Activated CD8-positive, alpha-beta memory T cell treated with anti-CD3 and anti-CD28 coated beads for 36 hours (primary cell): ENCODE results near the gene GRID1. TPM values are rescaled to one million over a fixed set of nuclear protein-coding genes. Genes with fewer than 3 reads are reported as not detected.

Source experiments
- CTCF ChIA-PET: fragments of 350-600 bp; sonication (Branson Sonifier 250); formaldehyde crosslinking; loops from one replicate; lab custom pipeline; 2021; ENCODE audit warnings: antibody characterized with exemption; lab: Charles Lee
- POLR2A ChIA-PET: fragments of 350-600 bp; sonication (Branson Sonifier 250); formaldehyde crosslinking; loops from one replicate; lab custom pipeline; 2021; ENCODE audit warnings: antibody characterized with exemption; lab: Charles Lee
- total RNA-seq, 2 experiments: library from RNA; stranded (reverse); gene quantifications; one replicate each; pipeline ENCODE4 v1.2.3, GENCODE V29; 2021

GRID1 gene
- total RNA-seq, 2 experiments from 2014 or later, result not detected

DNA sequence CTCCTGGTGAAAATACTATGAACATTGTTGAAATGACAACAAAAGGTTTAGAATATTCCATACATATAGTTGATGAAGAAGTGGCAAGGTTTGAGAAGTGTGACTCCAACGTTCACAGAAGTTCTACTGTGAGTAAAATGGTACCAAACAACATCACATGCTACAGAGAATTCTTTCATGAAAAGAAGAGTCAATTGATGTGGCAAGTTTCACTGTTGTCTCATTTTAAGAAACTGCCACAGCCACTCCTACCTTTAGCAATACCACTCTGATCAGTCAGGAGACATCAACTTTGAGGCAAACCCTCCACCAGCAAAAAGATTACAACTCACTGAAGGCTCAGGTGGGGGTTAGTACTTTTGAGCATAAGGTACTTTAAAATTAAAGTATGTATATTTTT is 693.3 kb downstream of the GRID1 start:
- ChIA-PET POLR2A (no interaction called here), CTCF (interaction anchor here (0.7 kb wide), 1 partner anchor 64 kb away, joined by 4 read pairs; no protein-coding TSS in a partner anchor)

DNA sequence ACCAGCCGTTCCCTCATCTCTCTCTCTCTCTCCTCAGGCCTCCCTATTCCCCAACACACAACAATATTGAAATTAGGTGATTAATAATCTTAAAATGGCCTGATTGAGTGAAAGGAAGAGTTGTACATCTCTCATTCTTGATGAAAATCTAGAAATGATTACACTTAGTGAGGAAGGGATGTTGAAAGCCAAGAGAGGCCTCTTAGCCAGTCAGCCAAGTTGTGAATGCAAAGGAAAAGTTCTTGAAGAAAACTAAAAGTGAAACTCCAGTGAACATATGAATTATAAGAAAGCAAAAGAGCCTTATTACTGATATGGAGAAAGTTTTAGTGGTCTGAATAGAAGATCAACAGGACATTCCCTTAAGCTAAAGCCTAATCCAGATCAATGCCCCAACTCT is 695.1 kb downstream of the GRID1 start:
- ChIA-PET POLR2A (no interaction called here), CTCF (no interaction called here)

DNA sequence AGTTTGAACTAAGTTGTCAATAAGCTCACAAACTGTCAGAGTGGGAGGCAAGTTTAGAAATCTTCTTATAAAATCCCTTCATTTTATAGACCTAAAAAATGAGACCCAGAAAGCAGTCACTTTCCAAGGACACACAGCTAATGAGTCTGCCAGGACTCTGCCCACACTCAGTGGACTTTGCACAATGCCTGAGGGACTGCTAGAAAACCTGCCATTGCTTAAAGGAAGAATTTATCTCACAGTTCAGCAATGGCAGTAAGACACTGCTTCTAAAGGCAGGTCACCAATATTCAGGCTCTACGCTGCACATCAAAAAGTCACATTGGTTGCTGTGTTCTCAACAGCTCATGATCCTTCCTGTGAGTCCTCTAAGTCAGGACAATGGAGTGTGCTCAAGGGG is 698.1 kb downstream of the GRID1 start:
- POLR2A ChIA-PET, result no interaction called here
- CTCF ChIA-PET, result no interaction called here

DNA sequence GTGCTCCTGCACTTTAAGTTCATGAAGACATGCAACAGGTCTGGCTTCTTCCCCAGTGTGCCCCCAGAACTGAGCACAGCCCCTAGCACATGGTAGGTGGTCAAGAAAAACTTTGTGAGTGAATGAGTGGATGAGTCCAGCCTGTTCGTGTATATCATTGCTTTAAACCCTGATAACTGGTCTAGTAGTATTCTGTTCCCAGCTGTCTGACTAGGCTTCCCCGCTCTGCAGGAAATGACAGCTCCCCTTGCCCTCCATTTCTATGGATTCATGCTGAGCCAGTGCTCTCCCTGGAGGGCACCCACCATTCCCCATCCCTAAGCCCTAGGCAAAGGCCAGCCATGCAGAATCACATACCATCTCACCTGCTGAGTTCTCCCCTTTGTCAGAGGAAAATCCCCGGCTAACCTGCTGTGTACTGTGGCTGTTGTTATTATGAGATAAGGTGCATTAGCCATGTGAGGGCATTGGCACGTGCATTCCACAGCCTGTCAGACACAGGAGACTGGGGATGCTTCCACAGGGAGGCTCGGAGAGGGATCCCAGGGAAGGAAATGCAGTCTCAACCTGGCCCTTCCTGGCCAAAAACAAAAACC is 698.9 kb downstream of the GRID1 start:
- ChIA-PET CTCF (no interaction called here), POLR2A (no interaction called here)

DNA sequence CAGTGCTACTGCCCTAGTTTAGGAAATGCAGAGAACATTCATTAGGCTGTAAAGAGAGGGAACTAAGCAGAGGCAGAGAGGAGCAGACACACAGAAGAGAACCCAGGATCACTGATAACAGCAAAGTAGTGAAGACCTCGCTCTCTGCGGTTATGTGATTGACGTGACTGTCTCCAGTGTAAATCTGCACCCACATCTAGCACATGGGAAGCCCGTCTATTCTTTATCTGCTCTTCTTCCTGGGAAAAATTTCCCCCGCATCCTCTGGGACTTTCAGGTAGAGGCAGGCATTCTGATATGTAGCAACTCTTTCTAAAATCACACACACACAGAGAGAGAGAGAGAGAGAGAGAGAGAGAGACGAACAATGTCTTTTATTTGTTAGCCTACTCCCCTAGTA is 699.6 kb downstream of the GRID1 start:
- POLR2A ChIA-PET, result no interaction called here
- CTCF ChIA-PET, result no interaction called here

DNA sequence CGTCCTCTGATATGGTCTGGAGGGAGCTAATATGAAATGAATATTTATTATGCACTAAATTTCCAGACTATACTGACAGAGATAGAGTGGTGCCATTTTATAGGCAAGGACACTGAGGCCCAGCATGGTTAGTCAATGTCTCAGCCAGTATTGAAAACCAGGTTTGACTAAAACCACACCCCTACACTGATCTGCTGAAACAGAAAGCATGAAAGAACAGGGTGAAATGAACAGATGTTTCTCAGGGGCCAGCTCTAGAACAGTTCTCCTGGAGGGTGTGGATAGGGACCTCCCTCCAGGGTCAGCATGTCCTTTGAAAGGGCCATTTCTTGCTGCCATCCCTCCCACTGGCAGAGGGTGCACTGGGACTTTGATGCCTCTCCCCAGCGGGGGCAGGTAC is 700.5 kb downstream of the GRID1 start:
- ChIA-PET POLR2A (no interaction called here), CTCF (no interaction called here)

DNA sequence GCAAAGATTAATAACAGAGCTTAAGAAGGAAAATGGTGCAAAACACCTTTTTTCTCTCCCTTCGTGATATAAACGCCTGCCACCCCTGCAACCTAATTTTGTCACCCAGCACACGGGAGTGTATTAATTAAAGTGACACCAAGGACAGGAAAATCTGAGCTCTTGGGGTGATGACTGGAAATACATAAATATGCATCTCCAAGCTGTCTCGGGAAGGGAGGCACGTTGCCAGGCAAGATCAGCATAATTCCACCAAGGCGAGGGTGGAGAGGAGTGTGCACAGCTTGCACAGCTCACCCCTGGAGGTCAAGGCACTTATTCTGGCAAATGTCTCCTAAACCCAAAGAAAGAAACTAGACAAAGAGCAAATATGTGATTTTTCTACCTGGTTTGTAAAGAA is 700.9 kb downstream of the GRID1 start:
- ChIA-PET POLR2A (no interaction called here), CTCF (no interaction called here)

DNA sequence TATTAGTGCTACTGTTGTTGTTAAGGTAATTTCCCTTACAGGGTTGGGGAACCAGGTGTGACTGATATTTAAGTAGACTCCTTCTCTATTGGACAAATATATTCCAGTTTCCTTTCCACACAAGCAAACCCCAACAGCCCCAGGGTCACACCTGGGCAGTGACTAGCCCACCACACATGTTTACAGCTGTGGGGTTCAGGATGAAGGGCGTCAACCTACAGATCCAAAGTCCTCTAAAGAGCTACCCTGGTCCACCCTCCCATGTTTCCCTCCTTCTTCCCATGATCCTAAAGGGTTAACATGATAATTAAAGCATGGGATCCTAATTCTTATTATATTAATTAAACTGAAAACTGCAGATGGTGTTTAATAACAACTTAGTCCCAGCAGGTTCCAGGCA is 701.5 kb downstream of the GRID1 start:
- CTCF ChIA-PET, result no interaction called here

DNA sequence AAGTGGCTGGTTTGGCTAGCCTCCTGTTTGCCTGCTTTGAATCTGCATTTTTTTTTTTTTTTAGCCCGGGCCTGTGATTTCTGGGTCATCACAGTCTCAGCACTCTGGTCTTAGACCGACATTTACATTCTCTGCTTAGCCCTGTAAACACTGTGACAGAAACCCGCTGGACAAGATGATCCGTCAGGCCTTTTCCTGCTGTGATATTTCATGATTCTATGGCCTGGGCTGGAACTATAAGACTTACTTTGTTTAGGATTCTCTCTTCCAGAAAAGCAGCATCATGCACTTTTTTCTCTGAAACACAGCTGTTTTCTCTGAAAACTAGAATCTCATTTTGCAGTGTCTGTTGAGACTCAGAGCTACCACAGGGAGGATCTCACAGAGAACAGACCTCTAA is 705.5 kb downstream of the GRID1 start:
- POLR2A ChIA-PET, result no interaction called here

More for the DNA sequence above, 701.5 kb downstream of the GRID1 start:
- POLR2A ChIA-PET, result no interaction called here

DNA sequence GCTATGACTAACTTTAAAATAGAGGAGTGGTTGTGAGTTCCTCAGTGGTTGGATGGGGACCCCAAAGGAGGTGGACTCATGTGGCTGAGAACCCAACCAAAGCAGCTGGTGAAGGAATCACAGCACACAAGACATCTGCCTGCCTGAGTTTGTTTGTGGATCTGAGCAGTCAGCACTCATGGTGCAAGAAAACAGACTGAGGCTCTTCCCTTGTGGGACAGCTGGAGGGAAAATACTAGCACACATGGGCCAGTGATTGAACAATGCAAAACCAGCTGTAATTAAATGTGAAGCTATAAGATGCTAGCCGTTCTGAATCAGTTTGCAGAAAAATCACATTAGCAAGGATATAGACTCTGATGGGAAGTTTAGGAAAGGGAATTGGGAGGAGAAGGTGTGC is 707.3 kb downstream of the GRID1 start:
- POLR2A ChIA-PET, result no interaction called here
- CTCF ChIA-PET, result no interaction called here

More for the DNA sequence above, 705.5 kb downstream of the GRID1 start:
- CTCF ChIA-PET, result no interaction called here

DNA sequence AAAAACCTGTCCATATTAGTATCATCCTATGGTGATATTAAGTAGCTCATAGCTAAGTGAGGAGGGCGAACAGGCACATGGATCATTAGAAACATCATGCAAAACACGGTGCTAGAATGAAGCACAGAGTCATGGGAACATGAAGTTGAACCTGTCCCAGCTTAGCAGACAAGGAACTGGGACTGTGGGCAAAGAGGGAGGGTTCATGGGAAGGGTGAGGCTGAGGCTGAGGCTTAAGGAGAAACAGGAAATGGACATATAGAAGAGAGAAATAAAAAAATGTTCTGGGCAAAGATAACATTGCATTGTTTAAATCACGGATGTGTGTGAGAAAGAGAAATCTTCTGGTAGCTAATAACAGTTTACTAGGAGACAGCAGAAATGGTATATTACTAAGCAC is 708.1 kb downstream of the GRID1 start:
- CTCF ChIA-PET, result no interaction called here

DNA sequence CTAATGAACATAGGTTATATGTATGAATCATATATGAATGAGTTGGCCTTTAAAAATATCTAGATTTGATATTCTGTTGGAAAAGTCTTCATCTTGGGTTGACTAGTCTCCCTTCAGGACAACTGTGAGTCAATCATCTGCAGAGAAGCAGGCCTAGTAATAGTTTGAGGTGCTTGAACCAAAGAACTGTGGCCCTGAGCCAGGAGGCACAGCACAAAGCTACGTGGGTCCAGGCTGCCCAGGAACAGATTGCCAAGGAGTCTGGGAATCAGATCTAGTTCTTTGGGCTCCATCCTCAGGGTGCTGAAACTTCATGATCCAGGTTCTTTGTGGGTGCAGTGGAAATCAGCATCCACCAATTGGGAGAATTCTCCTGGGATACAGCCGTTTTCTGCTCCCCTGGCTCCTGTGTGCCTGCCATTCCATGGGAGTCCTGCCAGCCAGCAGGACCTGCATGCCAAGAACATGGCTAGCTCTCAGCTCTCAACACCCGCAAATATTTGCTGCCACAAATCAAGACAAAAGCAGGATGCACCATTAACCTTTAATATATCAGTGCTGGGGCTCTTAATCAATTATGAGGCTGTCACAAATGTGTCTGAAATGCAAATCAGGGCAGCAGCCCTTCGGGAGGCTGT is 709.0 kb downstream of the GRID1 start:
- ChIA-PET POLR2A (no interaction called here), CTCF (no interaction called here)

More for the DNA sequence above, 708.1 kb downstream of the GRID1 start:
- POLR2A ChIA-PET, result no interaction called here

DNA sequence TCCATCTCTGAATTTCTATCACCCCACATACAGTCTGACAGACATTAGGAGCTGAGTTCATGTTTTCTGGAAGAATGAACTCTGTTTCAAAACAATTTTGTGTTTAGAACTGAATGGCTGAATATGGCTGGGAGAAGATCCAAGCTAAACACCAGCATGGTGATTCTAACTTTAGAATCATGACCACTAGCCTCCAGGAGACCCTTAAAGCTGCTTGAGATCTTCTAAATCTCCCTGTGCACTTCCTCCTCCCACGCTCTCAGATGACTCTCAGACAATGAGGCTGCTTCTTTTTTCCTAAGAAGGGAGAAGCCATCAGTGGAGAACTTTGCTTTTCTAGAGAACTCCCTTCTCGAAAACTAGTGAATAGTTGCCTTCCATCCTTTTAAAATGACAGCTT is 711.2 kb downstream of the GRID1 start:
- ChIA-PET CTCF (no interaction called here), POLR2A (no interaction called here)

DNA sequence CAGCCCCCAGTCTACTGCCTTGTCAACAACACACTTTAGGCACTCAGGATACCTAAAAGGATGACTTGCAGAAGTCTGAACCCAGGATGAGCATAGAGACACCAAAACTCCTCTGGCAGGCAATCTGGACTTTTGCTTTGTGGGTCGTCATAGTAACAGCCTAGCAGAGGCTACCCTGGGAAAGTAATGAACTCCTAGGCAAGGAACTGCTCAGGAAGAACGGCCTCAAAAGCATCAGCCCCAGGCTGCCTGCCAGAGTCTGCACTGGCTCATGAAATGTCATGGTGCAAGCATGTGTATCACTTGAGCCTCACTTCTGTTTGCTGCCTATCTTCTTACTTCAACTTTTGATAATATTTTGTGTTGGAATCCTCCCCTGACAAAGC is 715.1 kb downstream of the GRID1 start:
- POLR2A ChIA-PET, result no interaction called here
- CTCF ChIA-PET, result no interaction called here

DNA sequence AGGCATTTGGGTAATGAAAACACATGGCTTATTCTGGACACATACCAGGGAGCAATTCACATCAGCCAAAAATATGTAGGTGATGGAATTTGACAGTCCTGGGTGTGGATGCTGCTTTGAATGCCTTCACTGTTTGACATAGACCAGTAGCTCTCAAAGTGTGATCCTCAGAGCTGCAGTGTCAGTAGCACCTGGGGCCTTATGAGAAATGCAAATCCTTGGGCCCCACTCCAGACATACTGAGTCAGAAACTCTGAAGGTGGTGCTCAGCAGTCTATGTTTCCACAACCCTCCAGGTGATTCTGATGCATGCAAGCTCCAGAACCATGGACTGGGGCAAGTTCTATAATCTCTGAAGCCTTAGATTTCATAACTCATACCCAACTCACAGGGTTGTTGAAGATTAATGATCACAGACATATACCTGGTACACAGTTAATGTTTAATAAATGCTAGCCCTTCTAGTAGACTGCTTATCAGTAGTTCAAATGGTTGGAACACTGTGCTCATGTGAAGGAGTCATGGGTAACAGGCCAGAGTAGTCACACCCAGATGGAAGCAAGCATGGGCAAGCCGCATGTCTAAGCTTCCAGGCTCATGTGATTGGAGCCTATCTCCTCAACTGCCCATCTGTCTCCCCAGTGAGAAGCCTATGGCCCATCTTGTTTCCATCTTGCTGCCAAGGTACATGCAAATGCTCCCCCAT is 715.7 kb downstream of the GRID1 start:
- ChIA-PET POLR2A (no interaction called here), CTCF (no interaction called here)

DNA sequence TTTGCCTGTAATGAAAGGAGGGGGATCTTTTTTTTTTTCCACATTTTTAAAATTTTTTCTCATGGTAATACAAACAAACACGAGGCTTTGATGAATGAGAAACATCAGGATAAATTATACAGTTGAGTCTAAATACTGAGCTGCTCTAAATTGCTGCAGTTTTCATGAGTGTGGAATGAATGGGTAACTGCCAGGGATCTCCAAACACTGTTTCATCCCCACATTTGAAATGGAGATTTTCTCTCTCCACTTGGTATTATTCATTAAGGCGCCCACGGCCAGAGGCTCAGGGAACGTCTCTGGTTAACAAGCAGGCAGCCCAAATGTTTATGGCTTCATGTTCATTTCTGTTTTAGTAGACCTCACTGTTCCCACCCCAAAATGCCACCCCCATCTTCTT is 717.1 kb downstream of the GRID1 start:
- ChIA-PET POLR2A (no interaction called here), CTCF (no interaction called here)

DNA sequence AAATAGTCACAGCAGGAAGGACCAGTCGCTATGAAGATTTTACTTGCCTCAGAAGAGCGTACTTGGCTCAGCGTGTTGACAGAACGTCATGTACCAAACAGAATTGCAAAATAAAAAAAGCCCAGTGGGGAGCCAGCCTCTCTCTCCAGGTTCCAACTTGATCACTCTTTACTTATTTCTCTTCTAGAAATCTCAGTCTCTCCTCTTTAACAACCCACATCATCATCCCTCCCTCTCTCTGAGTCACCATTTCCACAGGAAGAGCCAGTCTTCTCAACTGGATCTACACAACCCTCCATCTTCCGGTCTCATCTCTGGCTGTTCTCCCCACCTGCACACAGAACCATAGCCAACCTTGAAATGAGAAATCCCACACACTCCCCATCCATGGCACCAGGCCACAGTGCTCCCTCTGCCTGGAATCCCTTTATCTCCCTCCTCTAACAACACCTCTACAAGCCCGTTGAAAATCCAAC is 718.3 kb downstream of the GRID1 start:
- ChIA-PET POLR2A (no interaction called here), CTCF (no interaction called here)

DNA sequence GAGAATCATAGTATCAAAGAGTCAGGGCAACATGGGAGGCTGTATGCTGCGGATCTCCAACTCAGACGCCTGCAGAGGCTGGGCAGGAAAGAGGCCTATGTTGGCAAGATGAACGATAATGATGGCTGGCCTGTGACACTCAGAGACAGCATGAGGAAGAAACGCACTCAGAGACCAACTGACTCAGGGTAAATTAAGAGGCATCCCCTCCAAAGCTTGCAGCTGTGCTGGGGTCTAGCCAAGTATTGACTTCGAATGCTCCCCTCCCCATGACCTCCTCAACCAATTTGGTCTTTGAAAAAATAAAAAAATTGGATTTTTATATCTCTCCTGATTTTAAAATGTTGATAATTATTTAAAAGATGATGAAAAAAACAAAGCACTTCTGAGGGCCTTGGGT is 718.9 kb downstream of the GRID1 start:
- ChIA-PET POLR2A (no interaction called here), CTCF (no interaction called here)

DNA sequence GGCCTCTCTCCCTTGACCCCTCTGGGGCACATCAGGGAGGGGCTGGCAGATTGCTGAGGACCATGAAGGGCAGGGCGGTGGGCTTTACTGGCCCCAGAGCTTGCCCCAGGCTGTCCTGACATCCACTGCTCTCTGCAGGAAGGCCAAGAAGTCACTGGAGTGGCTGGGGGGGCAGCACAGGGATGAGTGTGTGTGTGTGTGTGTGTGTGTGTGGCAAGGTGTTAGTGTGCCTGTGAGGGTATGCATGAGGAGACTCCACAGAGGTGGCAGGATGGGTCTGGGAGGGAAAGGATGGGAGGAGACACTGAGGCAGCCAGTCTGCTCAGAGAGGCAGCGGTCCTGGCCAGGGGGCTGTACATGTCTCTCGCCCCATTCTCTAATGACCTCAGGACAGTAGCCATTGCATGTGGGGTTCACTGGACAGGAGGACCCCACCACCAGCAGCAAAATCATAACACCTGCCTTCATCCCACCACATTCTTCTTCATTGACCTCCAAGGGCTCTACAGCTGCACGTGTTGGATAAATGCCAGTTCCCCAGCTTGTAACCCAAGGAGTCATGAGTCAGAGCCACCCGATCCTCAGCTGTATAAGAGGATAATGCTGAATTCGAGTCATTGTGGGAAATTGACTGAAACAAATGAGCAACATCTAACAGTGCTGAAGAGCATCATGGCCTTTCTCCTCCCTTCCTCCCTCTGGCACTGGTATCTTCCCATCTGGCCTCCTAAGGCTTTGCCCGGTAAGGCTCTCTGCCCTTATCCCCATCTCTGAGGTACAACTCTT is 720.5 kb downstream of the GRID1 start:
- CTCF ChIA-PET, result interaction anchor here (0.6 kb wide), 1 partner anchor 62 kb away, joined by 3 read pairs; no protein-coding TSS in a partner anchor

DNA sequence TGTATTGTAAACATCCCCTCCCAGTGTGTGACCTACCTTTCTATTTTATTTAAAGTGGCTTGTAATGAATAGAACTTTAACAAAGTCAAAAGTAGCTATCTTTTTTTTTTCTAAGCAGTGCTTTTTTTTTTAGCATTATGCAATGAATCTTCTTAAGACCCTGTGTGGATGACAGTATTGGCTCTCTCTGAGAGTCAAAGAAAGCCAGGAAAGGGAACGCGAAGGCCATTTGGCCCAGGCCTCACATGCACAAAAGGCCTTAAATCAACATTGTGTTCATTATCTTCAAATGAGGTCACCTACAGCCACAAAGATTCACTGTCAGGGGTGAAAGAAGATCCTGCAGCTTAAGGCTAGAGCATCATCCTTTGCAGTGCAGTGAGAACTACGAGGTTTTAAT is 721.5 kb downstream of the GRID1 start:
- ChIA-PET POLR2A (no interaction called here), CTCF (no interaction called here)

More for the DNA sequence above, 720.5 kb downstream of the GRID1 start:
- POLR2A ChIA-PET, result no interaction called here
